IMR-90 (cell line): ENCODE results near the gene PAF1. TPM values are rescaled to one million over a fixed set of nuclear protein-coding genes. Genes with fewer than 3 reads are reported as not detected.
A peak's percentile ranks its signal among the peaks of the same experiment; 100 is the strongest.

Experiments used
- ATAC-seq: fragments of 200-7000 bp; cut with Tn5 transposase; 2 replicates; pipeline ENCODE4 v1.9.1; 2020; ENCODE audit warnings: low read depth, mild to moderate bottlenecking, moderate library complexity
- BruUV-seq: library from RNA; stranded (reverse); fragments of 400-500 nt; replicated peaks from 2 replicates; lab custom pipeline; 2021; lab: Mats Ljungman, UMichigan
- CTCF ChIA-PET: fragments of 300-600 bp; formaldehyde crosslinking; extraction: SDS; loops from one replicate; lab custom pipeline; 2021; ENCODE audit warnings: antibody characterized with exemption; lab: Yijun Ruan, JAX
- POLR2A ChIA-PET: fragments of 300-600 bp; sonication (Branson Sonifier 250); formaldehyde crosslinking; loops from one replicate; lab custom pipeline; 2022; ENCODE audit warnings: antibody characterized with exemption; ENCODE audit not compliant: unreplicated experiment; lab: Charles Lee
- DNase-seq: peaks from one replicate; pipeline ENCODE4 v3.0.0; 2013
- H2AFZ ChIP-seq: replicated peaks from 2 replicates; pipeline ENCODE3; 2013; ENCODE audit warnings: low read length, mild to moderate bottlenecking; ENCODE audit not compliant: poor library complexity
- H2AK5ac ChIP-seq: 2 replicates; pipeline ENCODE4 v1.6.1; 2013; ENCODE audit warnings: low read depth, low read length, inconsistent platforms
- H2AK9ac ChIP-seq: replicated peaks from 2 replicates; pipeline ENCODE3; 2013; ENCODE audit warnings: mild to moderate bottlenecking, low read depth, low read length, moderate library complexity; ENCODE audit not compliant: poor library complexity
- H2BK120ac ChIP-seq: 2 replicates; pipeline ENCODE4 v1.6.1; 2013; ENCODE audit warnings: low read depth, low read length, inconsistent platforms
- H2BK15ac ChIP-seq: 3 replicates; pipeline ENCODE4 v1.6.1; 2013; ENCODE audit warnings: low read depth, low read length, inconsistent platforms
- H2BK20ac ChIP-seq: 2 replicates; pipeline ENCODE4 v1.6.1; 2013; ENCODE audit warnings: low read depth, mild to moderate bottlenecking, inconsistent platforms, low read length, moderate library complexity
- H2BK5ac ChIP-seq: 2 replicates; pipeline ENCODE4 v1.6.1; 2013; ENCODE audit warnings: mild to moderate bottlenecking, low read depth, low read length, inconsistent platforms; ENCODE audit not compliant: poor library complexity, severe bottlenecking
- H3K14ac ChIP-seq: replicated peaks from 2 replicates; pipeline ENCODE4 v1.6.1; 2013; ENCODE audit warnings: low read depth, low read length, inconsistent platforms
- H3K18ac ChIP-seq: 2 replicates; pipeline ENCODE4 v1.6.1; 2013; ENCODE audit warnings: low read depth, low read length, control low read depth
- H3K23ac ChIP-seq: 2 replicates; pipeline ENCODE4 v1.6.1; 2013; ENCODE audit warnings: low read depth, low read length, inconsistent platforms
- H3K27ac ChIP-seq: 2 replicates; pipeline ENCODE4 v1.5.1; 2013; ENCODE audit warnings: mild to moderate bottlenecking, control low read depth, low read length; ENCODE audit not compliant: insufficient read depth
- H3K27me3 ChIP-seq: 2 replicates; pipeline ENCODE4 v1.6.1; 2013; ENCODE audit warnings: low read length; ENCODE audit not compliant: control insufficient read depth, insufficient read depth
- H3K36me3 ChIP-seq: 2 replicates; pipeline ENCODE4 v1.6.1; 2013; ENCODE audit warnings: low read length, mixed read lengths; ENCODE audit not compliant: control insufficient read depth, insufficient read depth
- H3K4ac ChIP-seq: 2 replicates; pipeline ENCODE4 v1.6.1; 2013; ENCODE audit warnings: low read depth, low read length, inconsistent platforms
- H3K4me1 ChIP-seq: 2 replicates; pipeline ENCODE4 v1.6.1; 2013; ENCODE audit warnings: low read length, mixed read lengths; ENCODE audit not compliant: control insufficient read depth, insufficient read depth
- H3K4me2 ChIP-seq: 2 replicates; pipeline ENCODE4 v1.6.1; 2013; ENCODE audit warnings: low read depth, mild to moderate bottlenecking, control low read depth, low read length, moderate library complexity
- H3K4me3 ChIP-seq: 2 replicates; pipeline ENCODE4 v1.5.1; 2013; ENCODE audit warnings: low read depth, mild to moderate bottlenecking, control low read depth, low read length, moderate library complexity; ENCODE audit not compliant: insufficient read depth
- H3K56ac ChIP-seq: 2 replicates; pipeline ENCODE4 v1.6.1; 2013; ENCODE audit warnings: low read length, inconsistent platforms; ENCODE audit not compliant: insufficient read depth; ENCODE audit errors: extremely low read depth
- H3K79me1 ChIP-seq, 2 experiments: 2 replicates each; pipeline ENCODE4 v1.6.1; 2013; ENCODE audit warnings: low read length in 2 of 2, inconsistent platforms in 1 of 2, low read depth in 1 of 2
- H3K9ac ChIP-seq: 2 replicates; pipeline ENCODE4 v1.6.1; 2013; ENCODE audit warnings: low read depth, low read length, control low read depth
- H3K9me1 ChIP-seq: 2 replicates; pipeline ENCODE4 v1.6.1; 2013; ENCODE audit warnings: low read length, inconsistent platforms; ENCODE audit not compliant: insufficient read depth
- H3K9me3 ChIP-seq: 2 replicates; pipeline ENCODE4 v1.6.1; 2013; ENCODE audit warnings: low read length; ENCODE audit not compliant: control insufficient read depth, insufficient read depth
- H4K20me1 ChIP-seq: 2 replicates; pipeline ENCODE4 v1.6.1; 2013; ENCODE audit warnings: low read length, inconsistent platforms; ENCODE audit not compliant: insufficient read depth
- H4K5ac ChIP-seq: 2 replicates; pipeline ENCODE4 v1.6.1; 2013; ENCODE audit warnings: mild to moderate bottlenecking, low read depth, low read length, control low read depth
- H4K8ac ChIP-seq, 2 experiments: 2 replicates each; pipeline ENCODE4 v1.6.1; 2013; ENCODE audit warnings: low read depth in 2 of 2, low read length in 2 of 2, control low read depth in 1 of 2, inconsistent platforms in 1 of 2
- H4K91ac ChIP-seq: 2 replicates; pipeline ENCODE4 v1.6.1; 2013; ENCODE audit warnings: low read depth, low read length, inconsistent platforms; ENCODE audit not compliant: insufficient read depth
- CHD1 ChIP-seq: IDR thresholded peaks from 2 replicates; pipeline ENCODE4 v1.6.1; 2012; ENCODE audit warnings: low read depth, low read length, improper control_type of control experiment
- MAZ ChIP-seq: IDR thresholded peaks from 2 replicates; pipeline ENCODE4 v1.6.1; 2012; ENCODE audit warnings: low read depth, mild to moderate bottlenecking, low read length, improper control_type of control experiment, moderate library complexity, borderline replicate concordance
- POLR2A ChIP-seq: IDR thresholded peaks from 2 replicates; pipeline ENCODE4 v1.6.1; 2012; ENCODE audit warnings: mild to moderate bottlenecking, low read depth, low read length
- RAD21 ChIP-seq: IDR thresholded peaks from 2 replicates; pipeline ENCODE4 v1.6.1; 2012; ENCODE audit warnings: low read length, improper control_type of control experiment
- WGBS, 2 experiments: methylation state at CpG; one replicate each; pipeline versions ENCODE4 v1.1.5 to v1.1.7; 2013; ENCODE audit warnings: missing lambda C conversion rate in 2 of 2; ENCODE audit not compliant: insufficient read length in 1 of 2; ENCODE audit errors: extremely low coverage in 2 of 2; 5-methylcytosine and 5-hydroxymethylcytosine counted together
- dilution Hi-C: fragments of 300-500 bp; cut with HindIII; formaldehyde crosslinking; loops from one replicate; pipeline ENCODE4 v1.14.3; 2018; ENCODE audit warnings: low sequenced_read_pairs; ENCODE audit not compliant: unreplicated experiment
- in situ Hi-C: fragments of 300-500 bp; cut with MboI; formaldehyde crosslinking; loops from 3 replicates; pipeline ENCODE4 v1.14.3; 2019; ENCODE audit warnings: low sequenced_read_pairs, inconsistent platforms, mixed read lengths
- intact Hi-C: fragments of 100-400 bp; cut with micrococcal nuclease; formaldehyde crosslinking; loops from 2 replicates; pipeline ENCODE4 v1.10.0; 2022
- polyA plus RNA-seq, 3 experiments: library from polyadenylated mRNA; depleted of rRNA; stranded (reverse); fragments of >200 nt; gene quantifications; 2 replicates each; pipeline ENCODE4 v1.2.3, GENCODE V29; 2012; ENCODE audit warnings: low replicate concordance in 1 of 3
- total RNA-seq: library from RNA; depleted of rRNA; stranded (reverse); fragments of >200 nt; gene quantifications from 2 replicates; pipeline ENCODE4 v1.2.3, GENCODE V29; 2012
- TF ChIP-seq, protein P1 (sequence below): fragments of 150-350 bp; IDR thresholded peaks from 2 replicates; pipeline ENCODE4 v1.6.1; 2017; ENCODE audit warnings: mild to moderate bottlenecking, antibody characterized with exemption, low read length, low read depth
- TF ChIP-seq, protein P2 (sequence below): conservative IDR thresholded peaks from 2 replicates; pipeline ENCODE4 v1.5.1; 2012; ENCODE audit warnings: mild to moderate bottlenecking, low read depth, low read length, improper control_type of control experiment

PAF1 gene
- total and polyA plus RNA-seq, 2 of the 4 experiments (the other 2 are of a cell fraction), result 45.7 to 54.3 TPM

DNA sequence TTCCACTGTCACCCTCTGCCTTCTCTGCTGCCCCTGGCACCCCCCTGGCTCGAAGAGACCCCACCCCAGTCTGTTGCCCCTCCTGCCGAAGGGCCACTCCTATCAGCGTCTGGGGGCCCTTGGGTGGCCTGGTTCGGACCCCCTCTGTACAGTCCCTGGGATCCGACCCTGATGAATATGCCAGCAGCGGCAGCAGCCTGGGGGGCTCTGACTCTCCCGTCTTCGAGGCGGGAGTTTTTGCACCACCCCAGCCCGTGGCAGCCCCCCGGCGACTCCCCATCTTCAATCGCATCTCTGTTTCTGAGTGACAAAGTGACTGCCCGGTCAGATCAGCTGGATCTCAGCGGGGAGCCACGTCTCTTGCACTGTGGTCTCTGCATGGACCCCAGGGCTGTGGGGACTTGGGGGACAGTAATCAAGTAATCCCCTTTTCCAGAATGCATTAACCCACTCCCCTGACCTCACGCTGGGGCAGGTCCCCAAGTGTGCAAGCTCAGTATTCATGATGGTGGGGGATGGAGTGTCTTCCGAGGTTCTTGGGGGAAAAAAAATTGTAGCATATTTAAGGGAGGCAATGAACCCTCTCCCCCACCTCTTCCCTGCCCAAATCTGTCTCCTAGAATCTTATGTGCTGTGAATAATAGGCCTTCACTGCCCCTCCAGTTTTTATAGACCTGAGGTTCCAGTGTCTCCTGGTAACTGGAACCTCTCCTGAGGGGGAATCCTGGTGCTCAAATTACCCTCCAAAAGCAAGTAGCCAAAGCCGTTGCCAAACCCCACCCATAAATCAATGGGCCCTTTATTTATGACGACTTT lies 17.7 kb upstream of the PAF1 start:
- Histone ChIP-seq H2BK120ac (no peak overlapping the region), H2AK9ac (peak overlapping the region; percentile 91), H3K36me3 (peaks cover 15% of the 10 kb centered on the region), H4K91ac (no peak overlapping the region), H3K4me3 (peak overlapping the region; percentile 68), H4K8ac (peak overlapping the region in 1 of 2 experiments; percentile 13; a peak in 2 of 4 replicates), H3K23ac (peak overlapping the region; percentile 36), H3K18ac (no peak overlapping the region), H3K27me3 (no peaks in the 10 kb centered on the region), H3K9me3 (no peaks in the 10 kb centered on the region), H3K27ac (peak overlapping the region; percentile 92), H3K56ac (peak overlapping the region; percentile 26; the same call in 1 of the 2 replicates), H3K79me1 (peaks cover 4 to 33% of the 10 kb centered on the region in 2 experiments; a peak in 3 of 4 replicates), H3K4ac (peak overlapping the region; percentile 51; the same call in 1 of the 2 replicates), H2AK5ac (peak overlapping the region; percentile 0; the same call in 1 of the 2 replicates), H3K9me1 (no peaks in the 10 kb centered on the region), H3K14ac (peak overlapping the region; percentile 24; the same call in 1 of the 2 replicates), H2AFZ (peak overlapping the region; percentile 34), H3K9ac (peak overlapping the region; percentile 93), H4K5ac (no peak overlapping the region), H3K4me1 (peaks cover 20% of the 10 kb centered on the region), H3K4me2 (peak overlapping the region; percentile 92), H4K20me1 (peaks cover 27% of the 10 kb centered on the region), H2BK5ac (peak overlapping the region; percentile 48), H2BK15ac (no peak overlapping the region), H2BK20ac (no peak overlapping the region)
- ChIA-PET POLR2A (interaction anchor here (0.6 kb wide), 1 partner anchor 19 kb away, joined by 4 read pairs; no protein-coding TSS in a partner anchor), CTCF (interaction anchor here (0.6 to 1.1 kb wide), 2 partner anchors 10 to 120 kb away, joined by 3 to 5 read pairs; no protein-coding TSS in a partner anchor)
- BruUV-seq, result no TSS peak
- DNase-seq (peak; percentile 52), ATAC-seq (no peak)
- TF ChIP-seq MAZ (peak; percentile 7; the same call in 1 of the 2 replicates), CHD1 (peak; percentile 88; the same call in 1 of the 2 replicates), POLR2A (peak; percentile 76), RAD21 (no peak)
- TF ChIP-seq, protein P1, sequence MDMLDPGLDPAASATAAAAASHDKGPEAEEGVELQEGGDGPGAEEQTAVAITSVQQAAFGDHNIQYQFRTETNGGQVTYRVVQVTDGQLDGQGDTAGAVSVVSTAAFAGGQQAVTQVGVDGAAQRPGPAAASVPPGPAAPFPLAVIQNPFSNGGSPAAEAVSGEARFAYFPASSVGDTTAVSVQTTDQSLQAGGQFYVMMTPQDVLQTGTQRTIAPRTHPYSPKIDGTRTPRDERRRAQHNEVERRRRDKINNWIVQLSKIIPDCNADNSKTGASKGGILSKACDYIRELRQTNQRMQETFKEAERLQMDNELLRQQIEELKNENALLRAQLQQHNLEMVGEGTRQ, result peak; percentile 56
- TF ChIP-seq, protein P2, sequence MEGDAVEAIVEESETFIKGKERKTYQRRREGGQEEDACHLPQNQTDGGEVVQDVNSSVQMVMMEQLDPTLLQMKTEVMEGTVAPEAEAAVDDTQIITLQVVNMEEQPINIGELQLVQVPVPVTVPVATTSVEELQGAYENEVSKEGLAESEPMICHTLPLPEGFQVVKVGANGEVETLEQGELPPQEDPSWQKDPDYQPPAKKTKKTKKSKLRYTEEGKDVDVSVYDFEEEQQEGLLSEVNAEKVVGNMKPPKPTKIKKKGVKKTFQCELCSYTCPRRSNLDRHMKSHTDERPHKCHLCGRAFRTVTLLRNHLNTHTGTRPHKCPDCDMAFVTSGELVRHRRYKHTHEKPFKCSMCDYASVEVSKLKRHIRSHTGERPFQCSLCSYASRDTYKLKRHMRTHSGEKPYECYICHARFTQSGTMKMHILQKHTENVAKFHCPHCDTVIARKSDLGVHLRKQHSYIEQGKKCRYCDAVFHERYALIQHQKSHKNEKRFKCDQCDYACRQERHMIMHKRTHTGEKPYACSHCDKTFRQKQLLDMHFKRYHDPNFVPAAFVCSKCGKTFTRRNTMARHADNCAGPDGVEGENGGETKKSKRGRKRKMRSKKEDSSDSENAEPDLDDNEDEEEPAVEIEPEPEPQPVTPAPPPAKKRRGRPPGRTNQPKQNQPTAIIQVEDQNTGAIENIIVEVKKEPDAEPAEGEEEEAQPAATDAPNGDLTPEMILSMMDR, result no peak
- dilution Hi-C loops, result no loop called here
- 76% methylated on average over 9 of the region's 20 CpGs; no CpG with 5 or more reads in 1 of the 2 experiments for WGBS, 2 experiments
- intact Hi-C loops, result no loop called here
- in situ Hi-C loops, result no loop called here
